ENCODE measurements around the gene FBXL15.
A peak's percentile ranks its signal among the peaks of the same experiment; 100 is the strongest.

Gene FBXL15

DNA sequence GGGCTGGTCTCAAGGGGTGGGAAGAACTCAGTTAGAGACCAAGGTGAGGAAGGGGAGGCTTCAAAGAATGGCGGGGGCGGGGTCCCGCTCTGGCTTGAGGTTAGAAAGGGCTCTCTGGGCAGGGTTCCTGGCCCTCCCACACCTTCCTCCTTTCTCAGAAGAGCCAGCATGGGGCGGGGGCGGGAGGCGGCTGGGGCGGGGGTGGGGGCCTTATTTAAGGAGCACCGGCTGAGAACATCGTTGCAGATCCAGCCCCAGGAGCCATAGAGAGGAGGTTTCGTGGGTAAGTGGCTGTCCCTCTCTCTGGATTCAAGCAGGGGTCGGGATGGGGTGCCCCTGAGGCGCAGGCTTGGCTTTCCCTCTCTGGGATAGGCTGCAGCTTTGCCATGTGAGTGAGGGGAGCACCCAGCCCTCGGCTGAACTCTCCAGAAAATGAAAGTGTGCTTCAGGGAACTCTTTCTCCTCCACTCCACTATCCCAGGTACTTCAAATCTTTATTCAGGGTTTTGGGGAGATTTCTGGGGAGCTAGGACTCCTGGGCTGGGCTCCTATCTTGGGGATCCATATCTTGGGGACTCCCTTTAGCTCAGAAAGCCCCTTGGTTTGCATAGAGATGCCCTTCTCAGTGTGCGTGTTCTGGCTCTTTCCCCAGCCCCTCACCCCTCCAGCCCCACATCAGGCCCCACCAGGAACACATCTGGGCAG lies 15.0 kb downstream of the FBXL15 start:
- ChIA-PET CTCF (interaction anchor here (0.8 to 7.8 kb wide), 13 partner anchors 10 to 206 kb away, joined by 3 to 85 read pairs (median 4); partner anchors contain the start of genes C10orf95 and FBXL15), POLR2A (interaction anchor here (0.6 to 1.2 kb wide), 3 partner anchors 14 to 42 kb away, joined by 3 to 6 read pairs (median 5); partner anchors contain the start of gene C10orf95)
- TF ChIP-seq CTCF (IDR thresholded peaks at IDR 0.05; ENCODE audit: control extremely low read depth, extremely low read depth, low read depth, missing control alignments), result no peak
- DNase-seq (ENCODE audit: extremely low spot score), result peak; percentile 67

GRCh38 chr10:102436312-102436711 lies 15.7 kb downstream of the FBXL15 start:
- ChIA-PET CTCF (interaction anchor here (0.8 to 7.8 kb wide), 9 partner anchors 13 to 147 kb away, joined by 3 to 85 read pairs (median 5); partner anchors contain the start of genes C10orf95 and FBXL15), POLR2A (interaction anchor here (0.7 kb wide), 1 partner anchor 32 kb away, joined by 9 read pairs; no protein-coding TSS in a partner anchor)
- no peak for TF ChIP-seq CTCF (IDR thresholded peaks at IDR 0.05; ENCODE audit: control extremely low read depth, extremely low read depth, low read depth, missing control alignments)
- no peak for DNase-seq (ENCODE audit: extremely low spot score)

DNA sequence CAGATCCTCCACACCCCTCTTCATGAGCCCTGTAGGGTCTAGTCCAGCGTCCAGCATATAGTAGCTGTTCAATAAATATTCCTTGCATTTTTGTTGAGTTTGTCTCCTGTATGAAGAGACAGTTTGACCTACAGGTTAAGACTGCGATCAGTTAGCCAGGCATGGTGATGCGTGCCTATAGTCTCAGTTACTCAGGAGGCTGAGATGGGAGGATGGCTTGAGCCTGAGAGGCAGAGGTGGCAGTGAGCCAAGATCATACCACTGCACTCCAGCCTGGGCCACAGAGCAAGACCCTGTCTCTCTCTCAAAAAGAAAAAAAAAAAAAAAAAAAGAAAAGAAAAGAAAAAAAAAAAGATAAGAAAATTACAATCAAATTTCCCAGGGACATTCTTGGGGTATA lies 16.9 kb downstream of the FBXL15 start:
- ChIA-PET POLR2A (no interaction called here), CTCF (interaction anchor here (1.0 to 7.8 kb wide), 3 partner anchors 12 to 20 kb away, joined by 3 to 85 read pairs (median 23); partner anchors contain the start of genes C10orf95 and FBXL15)
- DNase-seq (ENCODE audit: extremely low spot score), result no peak
- no peak for TF ChIP-seq CTCF (IDR thresholded peaks at IDR 0.05; ENCODE audit: control extremely low read depth, extremely low read depth, low read depth, missing control alignments)

- no peak for TF ChIP-seq CTCF (IDR thresholded peaks at IDR 0.05; ENCODE audit: control extremely low read depth, extremely low read depth, low read depth, missing control alignments)
- DNase-seq (ENCODE audit: extremely low spot score), result no peak
- ChIA-PET CTCF (no interaction called here), POLR2A (no interaction called here)
Observed at GRCh38 chr10:102438374-102438773, 17.7 kb downstream of the FBXL15 start.

- CTCF ChIA-PET, result no interaction called here
- POLR2A ChIA-PET, result no interaction called here
- TF ChIP-seq CTCF (IDR thresholded peaks at IDR 0.05; ENCODE audit: control extremely low read depth, extremely low read depth, low read depth, missing control alignments), result no peak
- no peak for DNase-seq (ENCODE audit: extremely low spot score)
Observed at GRCh38 chr10:102444851-102445250, 24.2 kb downstream of the FBXL15 start.

DNA sequence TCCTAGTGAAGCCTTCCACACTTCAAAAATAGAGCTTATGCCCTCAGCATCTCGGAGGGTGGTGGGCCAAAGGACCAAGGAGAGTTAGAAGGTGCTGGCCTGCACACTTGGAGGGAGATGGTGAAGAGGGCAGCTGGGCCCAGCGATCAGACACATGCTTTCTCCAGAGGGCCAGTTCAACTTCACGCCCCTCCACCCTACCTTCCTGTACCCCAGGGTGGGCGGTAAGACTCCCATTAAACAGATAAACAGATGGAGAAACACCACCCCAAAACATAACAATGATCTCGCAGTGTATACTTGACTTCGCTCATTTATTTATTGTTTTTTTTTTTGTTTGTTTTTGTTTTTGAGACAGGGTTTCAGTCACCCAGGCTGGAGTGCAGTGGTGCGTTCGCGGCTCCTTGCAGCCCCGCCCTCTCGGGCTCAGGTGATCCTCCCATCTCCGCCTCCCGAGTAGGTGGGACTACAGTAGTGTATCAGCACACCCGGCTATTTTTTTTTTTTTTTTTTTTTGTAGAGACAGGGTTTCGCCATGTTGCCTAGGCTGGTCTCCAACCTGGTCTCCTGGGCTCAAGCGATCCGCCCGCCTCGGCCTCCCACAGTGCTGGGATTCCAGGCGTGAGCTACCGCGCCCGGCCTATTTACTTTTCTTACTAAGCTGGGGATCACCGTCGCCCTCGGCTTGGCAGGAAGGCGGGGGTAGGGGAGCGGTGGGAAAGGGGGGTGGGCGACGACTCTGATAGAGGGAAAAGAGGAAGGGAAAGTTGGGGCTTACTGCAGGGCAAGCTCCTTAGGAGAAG lies 28.9 kb downstream of the FBXL15 start:
- ChIA-PET CTCF (interaction anchor here (1.2 to 4.9 kb wide), 6 partner anchors 12 to 55 kb away, joined by 3 to 36 read pairs (median 24); partner anchors contain the start of gene FBXL15), POLR2A (interaction anchor here (0.9 to 1.5 kb wide), 2 partner anchors 12 to 14 kb away, joined by 6 to 9 read pairs; no protein-coding TSS in a partner anchor)
- peak; percentile 74 for DNase-seq (ENCODE audit: extremely low spot score)
- TF ChIP-seq CTCF (IDR thresholded peaks at IDR 0.05; ENCODE audit: control extremely low read depth, extremely low read depth, low read depth, missing control alignments), result no peak
